Fibroblast of peridontal ligament (primary cell): Measurements from ENCODE around the gene WNT3.
"Not testable (repeated sequence)": the region's sequence is repeated elsewhere in the genome, so short reads cannot be mapped to it uniquely, and the experiment has no call there.

Experiments used
- DNase-seq: peaks from one replicate; pipeline ENCODE4 v3.0.0-alpha.2; 2010; ENCODE audit errors: extremely low read depth

The WNT3 gene

DNA sequence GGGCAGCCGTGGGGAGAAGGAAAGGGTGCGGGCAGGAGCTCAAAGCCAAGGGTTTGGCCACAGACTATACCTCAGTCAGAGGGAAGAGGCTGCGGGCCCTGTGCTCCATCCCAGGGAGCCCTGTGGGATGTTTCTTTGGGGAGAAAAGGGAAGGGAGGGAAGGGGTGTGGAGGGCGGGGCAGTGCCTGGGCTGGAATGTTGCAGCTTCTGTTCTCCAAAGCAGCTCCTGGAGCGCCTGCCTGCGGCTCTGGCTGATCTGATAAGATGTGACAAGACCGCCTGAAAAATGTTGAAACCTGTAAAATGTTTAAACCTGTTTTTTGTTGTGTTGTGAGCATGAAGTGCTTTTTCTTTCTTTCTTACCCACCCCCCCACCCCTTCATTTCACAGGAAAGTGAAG lies 32.8 kb downstream of the WNT3 start:
- DNase-seq, result no peak

DNA sequence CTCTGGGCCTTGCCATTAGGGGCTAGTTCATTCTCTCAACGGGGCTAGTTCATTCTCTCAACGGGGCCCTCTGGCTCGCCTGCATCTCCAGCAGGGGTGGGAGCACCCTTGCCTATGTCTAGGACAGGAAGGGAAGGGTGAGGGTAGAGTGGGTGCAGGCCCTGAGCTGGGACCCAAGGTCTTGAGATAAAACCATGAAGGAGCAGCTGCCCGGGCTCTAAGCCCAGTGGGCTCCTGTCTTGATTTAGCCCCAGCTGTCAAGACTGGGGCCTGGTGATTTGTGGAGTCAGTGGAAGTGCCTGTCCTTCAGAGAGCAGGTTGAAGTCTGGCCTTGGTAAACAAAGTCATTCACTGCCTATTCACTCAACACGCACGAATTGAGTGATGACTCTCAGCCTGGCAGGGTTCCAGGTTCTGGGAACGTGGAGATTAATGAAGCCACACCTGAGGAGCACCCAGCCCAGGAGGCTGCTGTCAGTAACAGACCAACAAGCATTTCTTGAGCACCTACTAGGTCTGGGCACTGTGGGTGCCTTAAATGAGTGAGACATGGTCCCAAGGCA lies 35.4 kb downstream of the WNT3 start:
- DNase-seq, result no peak

DNA sequence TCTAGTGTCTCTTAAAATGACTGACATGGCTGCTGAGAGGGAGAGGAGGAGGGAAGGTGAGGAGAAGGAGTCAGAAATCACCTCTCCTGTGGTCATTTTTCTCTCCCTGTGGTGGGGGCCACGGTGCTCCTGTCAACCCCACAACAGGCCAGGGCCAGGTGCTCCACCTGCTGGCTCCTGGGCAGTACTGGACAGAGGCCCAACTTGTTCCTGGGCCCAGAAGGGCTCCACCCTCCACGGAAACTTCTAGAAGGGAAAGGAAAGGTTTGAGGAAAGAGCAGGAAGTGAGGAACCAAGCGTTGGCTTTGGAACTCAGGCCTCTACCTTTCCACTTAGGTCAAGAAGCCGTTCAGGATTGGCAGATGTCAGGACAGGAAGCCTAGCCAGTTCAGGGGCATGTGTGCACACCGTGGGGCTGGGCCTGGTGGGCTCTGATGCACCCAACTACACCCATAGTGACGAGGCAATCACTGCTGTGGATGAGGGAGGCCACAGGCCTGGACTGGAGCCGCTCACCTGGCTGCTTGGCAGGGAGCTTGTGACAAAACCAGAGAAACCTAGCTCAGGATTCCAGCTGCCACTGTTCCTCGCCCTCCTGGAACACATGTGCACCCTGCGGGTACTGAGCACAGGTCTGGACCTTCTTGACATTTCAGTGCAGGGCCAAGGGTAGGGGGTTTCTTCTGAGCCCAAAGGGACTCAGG lies 36.1 kb downstream of the WNT3 start:
- DNase-seq, result no peak

DNA sequence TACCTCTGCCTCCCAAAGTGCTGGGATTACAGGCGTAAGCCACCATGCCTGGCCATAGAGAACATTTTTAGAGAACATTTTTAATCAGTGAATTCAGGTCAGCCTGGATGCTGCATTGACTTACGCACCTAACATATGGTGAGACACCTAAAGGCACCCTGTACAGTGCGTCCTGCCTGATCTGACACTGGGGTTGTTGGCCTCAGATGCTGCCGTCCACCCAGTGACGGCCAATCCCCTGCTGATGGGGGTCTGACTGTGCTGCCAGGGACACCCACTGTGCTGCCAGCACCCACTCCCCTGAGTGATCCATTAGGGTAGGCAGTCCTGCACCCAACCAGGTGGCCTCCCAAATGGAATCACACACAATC lies 38.5 kb downstream of the WNT3 start:
- DNase-seq, result no peak

DNA sequence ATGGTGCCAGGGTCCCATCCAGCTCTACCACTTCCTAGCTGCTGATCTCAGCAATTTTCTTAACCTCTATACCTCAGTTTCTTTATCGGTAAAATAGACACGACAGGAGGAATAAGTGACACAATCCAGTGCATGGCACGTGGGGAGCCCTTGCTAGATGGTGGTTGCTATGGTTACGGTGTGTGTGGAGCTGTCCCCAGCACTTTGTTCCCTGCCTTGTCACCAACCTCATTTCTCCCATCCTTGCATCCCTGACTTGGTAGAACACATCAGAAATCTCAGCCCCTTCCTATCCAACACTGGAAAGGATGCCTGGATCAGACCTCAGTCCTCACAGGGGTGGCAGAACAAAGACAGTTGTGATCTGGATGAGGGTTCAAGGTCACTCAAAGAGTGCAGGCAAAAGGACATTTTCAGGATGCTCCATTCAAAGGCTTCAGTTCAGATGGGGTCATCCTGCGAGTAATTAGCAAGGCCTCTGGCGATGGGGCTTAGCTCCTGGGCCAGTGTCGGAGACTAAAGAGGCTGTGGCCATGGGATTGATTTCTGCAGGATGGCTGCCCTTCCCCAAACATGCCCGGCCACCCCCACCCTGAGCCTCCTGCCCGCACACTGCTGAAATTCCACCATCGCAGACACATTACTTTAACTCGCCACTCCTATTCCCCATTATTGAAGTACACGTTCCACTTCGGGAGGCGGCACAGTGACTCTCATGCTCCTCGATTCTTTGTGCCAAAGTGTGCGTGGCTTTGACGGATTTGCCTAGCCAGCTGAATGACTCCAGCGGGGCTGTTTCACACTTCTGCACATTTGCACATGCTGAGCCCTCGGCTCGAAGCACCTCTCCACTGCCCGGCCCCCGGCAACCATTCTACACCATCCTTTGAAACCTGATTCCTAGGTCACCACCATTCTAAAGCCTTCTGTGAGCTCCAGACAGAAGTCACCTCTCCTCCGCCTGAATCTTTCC lies 40.3 kb downstream of the WNT3 start:
- DNase-seq, result no peak

DNA sequence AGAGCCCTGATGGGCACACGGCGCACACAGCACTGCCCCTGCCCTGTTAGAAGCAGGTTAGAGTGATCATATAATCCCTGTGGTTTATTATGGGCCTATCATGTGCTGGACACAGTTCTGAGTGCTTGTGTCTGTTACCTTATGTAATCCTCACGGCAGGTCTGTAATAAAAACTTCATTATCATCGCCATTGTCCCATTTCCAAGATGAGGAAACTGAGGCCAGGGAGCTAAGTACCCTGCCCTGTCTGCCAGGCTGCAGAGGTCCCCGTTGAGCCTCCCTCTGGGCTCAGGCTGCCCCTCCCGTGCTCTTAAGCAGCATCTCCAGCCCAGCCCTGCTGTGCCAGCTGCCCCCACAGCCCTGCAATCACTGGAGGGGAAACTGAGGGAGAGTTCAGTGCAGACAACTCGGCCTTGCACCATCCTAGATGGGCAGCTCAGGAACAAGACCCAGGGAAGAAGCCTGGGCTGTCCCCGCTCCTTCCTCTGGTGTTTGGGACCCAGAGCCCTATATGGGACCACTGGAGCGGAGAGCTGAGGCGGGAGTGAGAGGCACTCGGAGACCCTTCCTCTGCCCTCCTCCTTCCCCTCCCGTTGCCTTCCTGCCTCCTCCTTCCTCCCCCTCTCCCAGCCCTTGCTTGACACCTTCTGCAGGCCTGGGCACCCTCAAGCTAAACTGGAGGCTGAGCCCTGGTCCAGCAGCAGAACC lies 42.0 kb downstream of the WNT3 start:
- no peak for DNase-seq

DNA sequence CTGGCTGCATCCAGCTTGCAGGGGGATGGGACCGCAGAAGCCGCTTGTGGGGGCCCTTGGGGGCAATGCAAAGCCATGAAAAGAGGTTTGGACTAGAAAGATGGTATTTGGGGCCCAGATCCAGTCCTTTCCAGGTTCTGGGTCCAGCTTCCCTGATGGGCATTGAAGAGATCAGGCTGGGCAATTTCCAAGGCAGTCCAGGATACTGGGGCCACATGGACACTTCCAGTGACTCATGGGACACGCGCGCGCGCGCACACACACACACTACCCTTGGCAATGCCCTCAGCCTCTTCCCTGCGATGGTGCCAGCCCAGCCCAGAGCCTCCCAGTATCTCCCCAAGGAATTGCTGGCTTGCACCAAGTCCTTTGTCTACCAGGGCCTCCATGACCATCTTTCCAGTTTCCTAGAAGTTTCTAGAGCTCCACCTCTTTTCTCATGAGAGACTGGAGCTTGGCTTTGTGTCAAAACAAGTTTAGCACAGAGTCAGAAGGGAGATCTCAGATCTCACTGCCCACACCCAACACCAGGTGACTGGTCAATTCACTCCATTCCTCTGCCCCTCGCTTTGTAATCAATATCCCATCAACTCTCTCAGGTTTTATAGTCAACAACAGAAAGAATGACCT lies 44.3 kb downstream of the WNT3 start:
- no peak for DNase-seq

DNA sequence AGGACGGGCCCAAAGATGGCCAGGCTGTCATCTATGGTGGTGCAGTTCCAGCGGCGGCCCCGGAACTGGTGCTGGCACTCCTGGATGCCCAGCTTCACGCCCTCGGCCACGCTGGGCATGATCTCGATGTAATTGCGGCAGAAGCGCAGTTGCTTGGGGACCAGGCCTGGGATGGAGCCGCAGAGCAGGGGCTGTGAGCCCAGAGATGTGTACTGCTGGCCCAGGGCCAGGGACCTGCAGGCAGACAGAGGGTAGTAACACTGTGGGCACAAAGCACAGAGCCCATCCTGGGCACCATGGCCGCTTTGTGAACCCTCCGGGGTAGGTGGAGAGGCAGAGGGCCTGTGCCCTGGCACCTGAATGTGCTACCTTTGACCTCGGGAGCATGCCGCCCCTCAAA lies 44.8 kb downstream of the WNT3 start:
- DNase-seq, result no peak

DNA sequence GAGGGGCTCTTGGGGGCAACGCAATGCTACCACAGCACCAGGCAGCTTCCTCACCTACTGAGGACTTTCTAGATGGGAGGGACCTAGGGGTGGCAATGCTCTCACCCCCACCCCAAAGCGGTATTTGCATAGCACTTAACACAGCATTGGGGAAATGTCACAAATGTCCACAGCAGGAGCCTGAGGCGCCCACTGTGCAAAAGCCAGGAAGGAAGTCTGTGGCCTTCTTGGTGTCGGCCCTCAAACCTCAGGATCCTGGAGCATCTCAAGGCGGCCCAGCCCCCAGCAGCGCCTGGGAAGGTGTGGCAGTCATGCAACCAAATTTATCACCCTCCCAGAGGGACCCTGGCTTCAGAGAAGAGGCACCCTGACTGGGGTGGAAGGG lies 45.3 kb downstream of the WNT3 start:
- no peak for DNase-seq

DNA sequence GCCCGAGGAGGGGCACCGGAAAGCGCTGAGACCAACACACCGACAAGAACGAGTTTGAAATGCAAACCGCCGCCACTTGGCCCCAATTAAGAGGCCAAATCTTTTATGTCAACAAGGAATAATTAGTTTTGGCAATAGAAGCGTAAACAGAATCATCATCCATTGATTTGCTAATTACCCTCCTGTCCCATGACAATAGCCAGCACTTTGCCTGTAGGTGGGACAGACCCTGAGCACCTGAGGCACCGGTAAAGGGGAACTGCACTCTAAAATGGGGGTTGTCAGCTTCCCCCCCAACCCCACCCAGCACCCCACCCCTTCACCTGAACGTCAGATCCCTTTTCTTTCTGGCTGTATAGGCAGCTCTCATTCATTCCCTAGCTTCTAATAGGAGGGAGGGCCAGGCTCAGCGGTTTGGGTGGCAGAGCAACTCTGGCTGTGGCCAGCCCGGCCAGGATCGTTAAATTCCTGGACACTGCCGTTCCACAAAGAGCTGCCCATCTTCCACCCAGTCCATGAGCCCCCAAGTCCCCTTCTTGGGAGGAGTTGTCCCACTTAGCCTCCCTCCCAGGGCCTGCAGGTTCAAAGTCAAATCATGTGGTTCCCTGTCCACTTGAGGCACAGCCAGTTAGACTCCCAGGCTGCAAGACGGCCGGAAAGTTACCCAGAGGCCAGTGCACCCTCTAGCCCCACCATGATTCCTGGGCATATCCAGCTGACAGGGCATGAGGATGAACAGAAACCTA lies 45.8 kb downstream of the WNT3 start:
- no peak for DNase-seq

DNA sequence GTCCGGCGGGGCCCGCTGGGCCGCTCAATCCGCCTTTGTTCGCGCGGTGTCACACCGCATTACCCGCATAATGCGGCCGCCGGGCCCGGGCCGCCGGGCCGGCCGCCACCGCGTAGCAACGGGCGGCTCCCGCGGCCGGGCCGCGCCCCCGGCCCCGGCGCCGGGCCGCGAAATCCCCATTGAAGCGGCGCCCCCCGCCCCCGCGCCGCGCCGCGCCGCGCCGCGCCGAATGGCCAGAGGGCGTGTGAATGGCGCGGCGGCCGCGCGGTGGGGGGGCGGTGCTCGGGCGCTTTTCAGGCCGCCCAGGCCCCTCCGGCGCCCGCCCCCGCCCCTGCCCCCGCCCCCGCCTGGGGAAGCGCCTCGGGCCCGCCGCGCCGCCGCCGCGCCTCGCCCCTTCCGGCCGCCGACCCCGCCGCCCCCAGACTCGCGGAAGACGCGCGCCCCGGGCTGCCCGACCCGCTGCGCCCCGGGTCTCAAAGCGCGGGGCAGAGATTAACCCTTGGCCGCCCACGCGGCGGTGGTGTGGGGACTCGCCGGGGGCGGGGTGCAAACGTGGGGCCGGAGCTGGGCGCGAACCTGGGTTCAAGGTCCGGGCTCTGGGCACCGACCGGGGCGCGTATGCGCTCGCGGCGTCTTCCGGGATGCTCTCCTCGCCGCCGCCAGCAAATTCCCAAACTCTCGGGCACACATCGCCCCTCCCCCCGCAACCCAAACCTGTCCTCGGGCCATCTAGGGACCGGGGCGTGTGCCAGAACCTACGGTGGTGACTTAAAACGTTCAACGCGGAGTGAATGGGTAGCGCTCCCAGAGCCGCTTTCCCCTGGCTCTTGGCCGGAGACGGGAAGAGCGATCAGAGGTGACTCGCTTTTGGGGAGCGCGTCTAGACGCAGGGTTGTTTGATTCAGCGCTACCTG lies 46.7 kb downstream of the WNT3 start:
- DNase-seq, result no peak

DNA sequence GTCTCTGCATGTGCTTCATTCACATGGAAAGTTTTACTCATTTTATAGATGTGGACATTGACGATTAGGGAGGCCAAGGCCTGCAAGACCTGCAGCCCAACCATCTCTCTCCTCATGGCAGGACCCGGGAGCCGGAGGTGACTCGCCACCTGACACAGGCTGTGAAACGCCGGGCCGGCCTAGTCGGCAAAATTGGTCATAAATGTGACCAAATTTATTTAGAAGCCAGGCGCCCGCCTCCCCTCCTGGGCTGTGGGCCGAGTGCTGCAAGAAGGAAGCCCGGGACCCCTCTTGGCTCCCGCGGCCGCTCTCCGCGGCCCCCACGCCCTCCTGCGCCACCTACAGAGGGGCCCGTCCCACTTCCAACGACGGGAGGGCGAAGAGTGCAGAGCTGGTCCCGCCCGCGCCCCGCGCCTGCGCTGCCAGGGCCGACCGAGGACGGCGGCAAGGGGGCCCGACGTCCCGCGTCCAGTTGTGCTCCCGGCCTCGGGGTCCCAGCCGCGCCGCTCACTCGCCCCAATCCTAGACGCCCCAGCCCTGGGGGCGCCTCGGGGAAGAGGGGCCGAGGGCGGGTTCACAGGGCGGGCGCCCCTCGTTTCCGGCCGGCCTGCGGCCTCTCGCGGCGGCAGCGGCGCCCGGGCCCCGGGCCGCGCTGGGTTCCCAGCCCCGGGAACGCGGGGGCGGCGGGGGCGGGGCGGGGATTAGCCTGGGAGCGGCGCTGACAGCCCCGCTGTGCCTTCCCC lies 47.5 kb downstream of the WNT3 start:
- no peak for DNase-seq

DNA sequence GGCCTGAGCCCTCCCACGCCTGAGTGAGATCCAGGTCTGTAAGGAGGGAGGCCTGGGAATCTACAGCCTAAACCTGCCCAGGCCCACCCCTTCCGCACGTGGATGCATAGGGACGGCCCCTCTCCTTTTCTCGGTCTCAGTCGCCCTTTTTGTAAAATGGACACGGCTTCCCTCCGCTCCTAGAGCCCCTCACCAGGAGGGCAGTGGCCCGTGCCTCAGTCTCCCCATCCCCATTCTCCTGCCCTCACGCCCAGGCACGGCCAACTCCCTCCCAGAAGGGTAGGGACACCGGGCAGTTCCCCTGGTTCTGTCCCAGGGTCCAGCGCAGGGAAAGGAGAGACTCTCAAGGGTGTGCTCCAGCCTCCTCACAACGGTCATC lies 48.1 kb downstream of the WNT3 start:
- DNase-seq, result no peak

DNA sequence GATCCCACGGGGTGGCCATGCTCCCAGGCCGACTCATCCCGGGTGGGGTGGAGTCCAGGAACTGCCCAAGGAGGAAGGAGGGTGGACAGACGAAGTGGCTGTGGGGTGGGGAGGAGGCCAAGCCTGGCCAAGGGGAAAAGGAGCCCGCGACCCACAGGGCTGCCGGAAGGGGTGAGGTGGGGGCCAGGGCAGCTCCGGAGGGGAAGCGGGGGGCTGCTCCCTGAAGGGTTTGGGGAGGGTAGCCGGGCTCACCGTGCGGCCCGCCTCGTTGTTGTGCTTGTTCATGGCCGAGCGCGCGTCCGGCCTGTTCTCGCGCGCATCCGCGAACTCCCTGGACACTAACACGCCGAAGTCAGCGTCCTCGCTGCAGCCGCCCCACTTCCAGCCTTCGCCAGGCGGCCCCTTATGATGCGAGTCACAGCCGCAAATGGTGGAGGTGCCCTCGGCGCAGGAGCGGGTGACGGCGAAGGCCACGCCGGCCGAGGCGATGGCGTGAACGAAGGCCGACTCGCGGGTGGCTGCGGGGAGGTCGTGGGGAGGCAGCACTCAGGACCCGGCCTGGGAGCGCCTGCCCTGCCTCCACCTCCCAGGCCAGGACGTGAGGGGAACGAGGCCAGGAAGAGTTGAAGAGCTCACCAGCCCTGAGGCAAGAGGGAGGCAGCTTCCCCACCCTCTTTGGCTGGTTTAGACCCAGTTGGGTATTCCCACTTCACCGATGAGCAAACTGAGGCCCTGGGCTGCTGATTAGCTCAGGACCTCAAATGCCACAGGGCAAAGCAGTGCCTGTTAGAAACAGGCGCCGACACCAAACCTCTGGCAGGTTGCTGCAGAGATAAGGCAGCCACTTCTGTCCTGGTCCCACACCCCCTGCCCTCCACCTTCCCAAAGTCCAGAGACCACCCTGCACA lies 48.7 kb downstream of the WNT3 start:
- no peak for DNase-seq

DNA sequence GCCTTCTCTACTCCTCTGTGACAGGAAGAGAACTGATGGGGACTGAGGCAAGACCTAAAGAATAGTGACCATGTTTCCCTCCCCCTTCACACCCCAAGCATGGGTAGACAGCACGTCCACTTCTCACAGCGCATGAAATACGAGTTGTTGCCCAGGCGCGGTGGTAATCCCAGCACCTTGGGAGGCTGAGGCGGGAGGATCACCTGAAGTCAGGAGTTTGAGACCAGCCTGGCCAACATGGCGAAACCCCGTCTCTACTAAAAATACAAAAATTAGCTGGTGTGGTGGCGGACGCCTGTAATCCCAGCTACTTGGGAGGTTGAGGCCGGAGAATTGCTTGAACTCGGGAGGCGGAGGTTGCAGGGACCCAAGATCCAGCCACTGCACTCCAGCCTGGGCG lies 49.6 kb downstream of the WNT3 start:
- not testable (repeated sequence) for DNase-seq

DNA sequence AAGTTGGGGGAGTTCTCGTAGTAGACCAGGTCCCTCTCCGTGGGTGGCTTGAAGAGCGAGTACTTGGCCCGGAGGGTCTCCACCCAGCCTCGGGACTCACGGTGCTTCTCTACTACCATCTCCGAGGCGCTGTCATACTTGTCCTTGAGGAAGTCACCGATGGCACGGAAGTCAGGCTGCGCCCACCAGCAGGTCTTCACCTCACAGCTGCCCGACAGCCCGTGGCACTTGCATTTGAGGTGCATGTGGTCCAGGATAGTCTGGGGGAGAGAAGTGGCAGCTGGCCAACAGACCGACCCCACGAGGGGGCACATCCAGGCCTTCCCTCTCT lies 50.0 kb downstream of the WNT3 start:
- DNase-seq, result no peak

DNA sequence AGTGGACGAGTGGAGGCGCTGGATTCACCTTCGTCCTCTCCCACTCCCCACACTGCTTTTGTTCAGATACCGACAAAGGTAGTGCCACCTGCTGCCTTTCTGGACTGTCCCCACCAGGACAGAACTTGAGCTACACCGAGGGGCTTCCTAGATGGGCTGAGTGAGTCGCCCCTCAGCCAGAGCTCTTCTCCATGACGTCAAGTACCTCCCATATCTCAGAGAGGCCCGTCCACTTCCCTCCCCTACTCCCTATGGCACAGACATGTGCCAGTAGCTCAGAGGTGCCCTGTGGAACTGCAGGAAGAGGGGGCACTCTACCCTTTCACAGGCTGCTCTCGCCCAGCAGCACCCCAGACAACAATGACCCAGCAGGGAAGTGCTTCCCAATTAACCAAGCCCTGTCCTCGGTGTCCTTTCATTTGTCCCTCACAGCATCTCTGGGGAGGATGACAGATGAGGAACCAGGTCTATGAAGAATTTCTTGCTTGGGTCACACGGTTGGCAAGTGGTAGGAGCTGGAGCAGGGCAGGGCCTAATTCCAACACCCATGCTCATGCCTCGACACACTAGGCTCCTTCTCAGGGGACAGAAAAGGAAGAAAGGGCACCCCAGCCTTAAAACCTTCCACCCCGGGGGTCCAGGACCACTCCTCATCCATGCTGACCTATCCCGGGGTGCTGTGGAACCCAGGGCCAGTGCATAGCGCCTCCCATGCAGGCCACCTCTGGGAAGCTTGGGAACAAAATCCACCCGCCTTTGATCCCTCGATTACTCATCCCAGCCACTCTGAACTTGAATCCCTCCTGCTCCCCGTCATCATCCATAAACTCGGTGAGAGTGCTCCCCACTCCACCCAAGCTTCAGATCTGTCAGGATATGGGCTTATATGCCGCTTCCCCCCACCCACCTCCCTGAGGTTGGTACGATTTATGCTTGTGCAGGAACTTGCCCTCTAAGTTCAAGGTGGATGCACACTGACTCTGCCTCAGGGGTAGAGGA lies 51.7 kb downstream of the WNT3 start:
- DNase-seq, result no peak
